CD4-positive, alpha-beta T cell treated with Interleukin-4 for 4 hours (primary cell): ENCODE results near the gene GIMAP8.
A peak's percentile ranks its signal among the peaks of the same experiment; 100 is the strongest.

ENCODE experiments used
- DNase-seq: peaks from one replicate; pipeline ENCODE4 v3.0.0-alpha.2; 2020

GIMAP8 gene

DNA sequence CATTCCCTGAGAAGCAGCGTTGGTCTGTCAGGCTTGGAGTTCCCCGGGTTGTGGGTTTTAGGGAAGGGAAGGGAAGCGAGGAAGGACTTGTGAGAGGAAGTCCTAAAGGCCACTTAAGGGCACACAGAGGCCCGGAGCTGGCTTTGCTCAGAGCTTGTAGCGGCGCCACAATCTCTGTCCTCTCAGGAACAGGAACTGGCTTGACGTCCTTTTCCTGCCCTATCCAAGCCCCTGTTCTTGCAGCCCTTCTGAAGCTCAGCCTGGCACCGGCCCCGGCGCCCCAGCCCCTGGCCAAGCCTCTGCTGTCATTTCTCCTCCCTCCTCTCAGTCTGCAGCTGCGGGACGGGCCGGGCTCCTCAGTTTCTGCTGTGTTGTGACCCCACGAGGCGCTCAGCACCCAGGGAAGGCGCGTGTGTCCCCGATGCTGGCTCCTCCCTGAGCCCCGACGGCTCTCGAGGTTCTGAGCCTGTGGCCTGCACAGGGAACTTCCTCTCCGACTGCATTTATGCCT lies at the start of gene GIMAP8:
Gene GIMAP8, plus strand, starts transcription at position 140 of the 511 bp plus-strand sequence. CDS start 16,069 bp downstream, outside the sequence.
- peak; percentile 80 for DNase-seq

DNA sequence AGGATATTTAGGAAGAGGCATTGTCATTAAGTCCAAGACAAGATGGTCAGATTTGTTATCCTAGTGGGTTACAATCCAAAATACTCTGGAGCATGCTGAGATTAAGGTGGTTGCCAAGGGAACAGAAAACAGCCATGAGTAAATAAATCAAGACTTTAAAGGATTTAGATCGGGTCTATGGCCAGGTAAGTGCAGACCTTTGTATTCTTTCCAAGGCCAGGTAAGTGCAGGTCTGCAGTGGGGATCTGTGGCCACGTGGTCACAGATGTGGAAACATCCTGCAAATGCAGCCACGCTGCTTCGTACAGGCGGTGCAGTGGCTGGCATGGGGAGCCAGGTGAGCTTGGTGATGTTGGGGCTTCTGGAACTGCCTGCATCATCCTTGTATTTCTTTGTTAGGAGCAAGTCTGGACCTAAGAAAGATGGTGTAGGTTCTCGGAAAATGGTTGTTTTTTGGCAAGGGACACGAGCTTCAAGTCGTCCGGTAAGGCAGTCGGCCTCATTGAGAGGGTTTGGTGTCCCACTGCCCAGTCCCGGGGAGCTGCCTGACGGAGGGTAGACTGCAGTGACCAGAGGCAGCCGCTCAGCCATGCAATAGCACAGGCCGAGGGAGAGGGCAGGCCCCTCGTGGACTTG lies 49.5 kb upstream of the GIMAP8 start:
- DNase-seq, result no peak

DNA sequence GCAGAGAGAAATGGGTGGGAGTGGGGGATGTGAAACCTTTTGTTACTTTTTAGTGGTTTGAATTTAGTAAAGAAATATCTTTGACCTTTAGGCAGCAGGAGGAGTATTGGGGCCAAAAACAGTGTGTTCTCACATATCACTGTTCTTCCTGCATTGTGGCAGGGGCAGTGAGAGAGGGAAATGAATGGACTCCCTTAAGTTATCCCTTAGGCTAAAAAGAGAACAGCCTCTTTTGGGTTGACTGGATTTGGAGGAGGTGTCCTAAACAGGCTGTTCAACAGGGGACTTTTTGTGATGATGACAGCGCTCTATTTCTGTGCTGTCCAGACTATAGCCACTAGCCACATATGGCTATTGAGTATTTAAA lies 49.0 kb upstream of the GIMAP8 start:
- DNase-seq, result no peak

DNA sequence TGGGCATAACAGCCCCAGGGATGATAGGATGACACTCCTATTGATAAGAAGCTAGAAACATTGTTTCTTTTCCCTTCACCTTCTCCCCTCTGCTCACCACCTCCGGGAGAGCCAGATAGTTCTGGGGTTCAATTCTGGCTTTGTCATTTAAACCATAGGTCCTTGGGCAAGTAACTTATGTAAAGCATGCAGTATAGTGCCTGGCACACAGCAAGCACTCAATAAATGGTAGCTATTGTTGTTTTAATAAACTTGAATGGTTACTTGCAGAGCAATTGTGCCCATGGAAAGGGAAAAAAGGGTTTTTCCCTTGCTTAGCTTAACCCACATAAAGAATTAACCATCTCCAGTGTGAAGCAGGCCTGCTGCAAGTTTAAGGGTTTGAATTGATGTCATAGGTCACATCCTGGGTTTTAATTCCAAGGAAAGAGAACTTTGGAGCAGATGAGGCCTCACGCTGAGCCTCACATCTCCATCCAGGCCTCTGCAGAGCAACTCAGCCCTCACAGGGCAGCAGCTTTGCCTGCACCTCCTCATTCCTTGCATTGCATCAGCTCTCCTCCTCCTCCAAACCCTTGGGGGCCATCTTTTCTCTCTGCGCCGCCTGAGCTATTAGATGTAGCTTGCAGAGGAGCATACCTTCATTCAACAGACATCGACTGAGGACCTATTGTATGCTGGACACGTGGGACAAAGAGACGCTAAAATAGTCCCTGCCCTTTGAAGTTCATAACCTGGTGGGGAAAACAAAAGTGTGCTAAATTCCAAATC lies 48.4 kb upstream of the GIMAP8 start:
- no peak for DNase-seq

DNA sequence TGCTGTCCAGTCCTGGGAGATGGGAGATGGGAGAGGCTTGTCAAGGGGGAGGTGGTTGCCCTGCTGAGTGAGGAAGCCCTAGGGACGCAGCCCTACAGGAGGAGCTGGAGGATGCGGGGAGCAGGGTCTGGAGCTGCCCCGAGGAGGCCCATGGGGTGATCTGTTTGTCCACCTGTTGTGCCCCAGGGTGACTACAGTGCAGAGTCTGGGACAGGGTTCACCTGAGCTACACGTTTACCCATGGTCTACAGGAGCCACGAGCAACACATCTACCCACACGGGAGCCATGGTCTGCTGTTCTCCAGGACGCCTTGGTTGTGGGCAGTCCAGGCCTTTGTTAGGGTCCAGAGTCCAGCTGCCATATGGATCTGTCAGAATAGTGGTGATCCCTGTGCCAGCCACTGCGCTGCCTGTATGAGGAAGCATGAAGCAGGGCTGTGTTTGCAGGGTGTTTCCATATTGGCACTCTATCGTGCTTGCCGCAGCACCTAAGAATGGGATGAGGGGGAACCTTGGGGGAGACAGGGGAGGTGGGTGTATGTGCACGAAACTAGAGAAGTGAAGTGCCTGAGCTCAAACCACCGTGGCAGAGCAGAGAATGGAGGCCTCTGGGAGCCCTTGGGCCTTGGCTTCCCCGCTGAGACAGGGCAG lies 47.6 kb upstream of the GIMAP8 start:
- DNase-seq, result no peak

DNA sequence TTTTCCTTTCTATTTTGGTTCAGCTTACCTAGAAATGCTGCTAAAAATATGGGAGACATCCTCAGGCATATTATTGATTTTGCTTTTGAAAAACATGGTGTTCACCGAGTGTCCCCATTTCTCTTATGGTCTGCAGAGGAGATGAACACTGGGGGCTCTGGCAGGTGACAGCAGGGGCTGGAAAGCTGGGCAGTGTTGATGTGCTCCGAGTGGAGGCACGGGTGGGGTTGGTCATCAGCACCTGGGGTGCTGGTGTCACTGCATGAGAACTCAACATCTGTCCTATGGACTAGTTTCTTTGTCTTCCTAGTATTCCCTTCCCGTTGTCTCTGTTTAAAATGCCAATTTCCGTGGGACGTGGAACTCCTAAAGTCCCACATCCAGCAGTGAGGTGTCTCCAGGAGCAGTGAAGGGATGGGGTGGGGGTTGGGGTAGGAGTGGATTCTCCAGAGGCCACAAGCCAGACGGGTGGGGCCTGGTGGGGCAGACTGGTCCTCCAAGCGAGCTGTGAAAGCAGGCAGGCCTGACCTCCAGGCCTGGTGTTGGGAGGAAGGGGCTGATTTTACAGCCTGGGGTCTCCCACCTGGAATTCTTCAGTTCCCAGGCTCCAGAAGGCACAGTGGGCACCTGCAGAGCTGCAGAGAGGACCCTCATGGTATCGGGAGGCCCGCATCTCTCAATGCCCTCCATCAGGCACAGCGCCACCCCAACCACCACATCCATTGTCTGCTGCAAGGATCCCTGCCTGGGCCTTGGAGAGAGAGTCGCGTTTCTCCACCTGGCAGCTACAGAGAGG lies 46.9 kb upstream of the GIMAP8 start:
- DNase-seq, result no peak

DNA sequence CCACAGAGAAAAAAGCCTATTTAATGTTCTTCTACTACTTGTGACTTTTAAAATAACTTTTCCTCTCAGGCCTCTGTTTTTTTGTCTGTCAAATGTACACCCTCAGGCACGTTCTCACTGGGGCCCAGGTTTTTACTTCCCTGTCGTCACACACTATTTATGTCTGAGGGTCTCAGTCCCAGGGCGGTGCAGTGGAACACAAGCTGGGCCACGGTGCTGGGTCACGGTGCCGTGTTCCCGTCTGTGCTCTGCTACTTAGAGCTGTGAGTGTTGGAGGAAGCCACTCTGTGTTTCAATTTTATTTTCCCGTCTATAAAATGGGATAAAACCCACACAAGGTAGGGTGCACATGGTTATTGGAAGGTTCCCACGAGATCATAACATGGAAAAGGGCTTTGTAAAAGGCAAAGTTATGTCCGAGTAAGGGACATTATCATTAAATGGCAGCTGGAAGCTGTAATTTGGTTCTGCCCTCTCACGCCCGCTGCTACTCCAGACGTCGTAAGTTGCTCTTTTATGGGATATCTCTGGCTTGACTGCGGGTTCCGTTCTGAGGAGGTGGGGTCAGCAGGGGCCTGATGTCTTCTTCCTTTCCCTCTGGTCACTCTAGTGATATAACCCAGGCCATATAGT lies 46.1 kb upstream of the GIMAP8 start:
- no peak for DNase-seq

DNA sequence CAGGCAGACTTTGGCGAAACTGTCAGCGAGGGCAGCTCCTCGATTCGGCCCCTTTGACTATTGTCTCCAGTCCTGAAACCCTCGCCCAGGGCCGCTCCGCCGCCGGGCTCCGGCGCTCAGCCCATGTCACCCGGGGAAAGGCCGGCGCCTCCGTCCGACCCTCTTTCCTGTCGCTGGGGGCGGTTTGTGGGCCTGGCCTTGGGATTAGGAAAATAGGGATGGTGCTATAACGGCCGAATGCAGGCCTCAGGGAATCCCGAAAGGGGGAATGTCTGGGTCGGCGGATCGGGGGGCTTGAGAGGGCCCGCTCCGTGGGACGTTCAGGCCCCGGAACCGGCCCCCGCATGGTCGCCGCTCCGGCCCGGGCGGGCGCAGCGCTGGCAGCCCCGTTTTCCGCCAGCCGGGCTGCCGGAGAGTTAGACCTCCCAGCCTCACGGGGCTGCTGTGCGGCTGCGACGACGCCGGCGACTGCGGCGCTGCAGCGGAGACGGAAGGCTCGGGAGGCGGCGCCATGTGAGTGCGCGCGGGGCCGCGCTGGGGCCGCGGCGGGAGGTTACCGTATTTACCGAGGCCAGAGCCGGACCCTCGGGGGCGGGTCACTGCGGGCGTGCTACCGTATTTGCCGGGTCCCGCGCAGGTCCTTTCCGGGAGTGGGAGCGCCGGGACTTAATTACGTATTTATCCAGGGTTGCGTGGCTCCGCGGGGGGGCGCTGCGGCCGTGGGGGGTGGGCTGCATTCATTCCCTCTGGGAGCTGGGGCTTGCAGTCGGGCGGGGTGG lies 45.4 kb upstream of the GIMAP8 start:
- DNase-seq, result peak; percentile 84

DNA sequence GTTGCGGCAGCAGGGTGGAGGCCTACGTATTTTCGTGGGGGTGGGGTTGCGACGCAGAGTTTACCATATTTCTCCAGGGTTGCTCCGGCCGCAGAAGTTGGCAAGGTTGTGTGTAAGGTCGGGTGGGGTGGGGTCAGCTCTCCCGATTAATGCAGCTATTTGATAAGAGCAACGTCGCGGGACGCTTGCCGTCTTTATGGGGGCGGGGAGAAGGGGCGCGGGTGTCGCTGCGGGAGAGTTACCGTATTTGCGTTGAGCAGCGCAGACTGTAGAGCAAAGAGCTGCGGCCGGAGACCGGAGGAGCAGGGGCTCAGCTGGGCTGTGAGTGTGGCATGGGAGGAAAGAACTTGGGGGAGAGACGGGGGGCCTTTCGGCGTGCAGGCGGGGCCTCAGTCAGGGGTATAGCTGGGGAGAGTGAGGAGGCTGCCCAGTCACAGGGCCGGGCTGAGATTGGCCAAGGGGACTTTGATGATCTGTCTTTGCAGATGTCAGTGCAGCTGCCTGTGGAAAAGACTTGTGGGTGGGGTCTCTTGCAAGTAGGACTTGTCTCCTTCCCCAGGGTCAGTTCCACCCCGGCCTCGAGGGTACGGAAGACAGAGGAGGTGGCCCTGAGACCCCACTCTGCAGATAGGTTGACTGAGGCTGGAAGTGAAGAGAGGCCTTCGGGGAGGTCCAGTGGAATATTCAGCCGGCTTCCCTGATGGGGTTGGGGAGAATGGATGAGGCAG lies 44.7 kb upstream of the GIMAP8 start:
- DNase-seq, result no peak

DNA sequence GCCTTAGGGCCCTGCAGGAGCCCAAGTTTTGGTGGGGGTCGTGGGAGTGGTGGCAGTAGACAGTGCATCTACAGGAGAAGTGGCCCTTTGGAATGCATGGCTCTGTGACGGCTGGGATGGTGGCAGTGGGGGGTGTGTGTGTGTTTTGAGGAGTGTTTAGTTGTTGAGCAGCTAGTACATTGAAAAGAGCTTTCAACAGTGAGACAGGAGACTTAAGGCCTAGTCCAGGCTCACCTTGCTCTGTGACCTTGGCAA lies 44.2 kb upstream of the GIMAP8 start:
- no peak for DNase-seq

DNA sequence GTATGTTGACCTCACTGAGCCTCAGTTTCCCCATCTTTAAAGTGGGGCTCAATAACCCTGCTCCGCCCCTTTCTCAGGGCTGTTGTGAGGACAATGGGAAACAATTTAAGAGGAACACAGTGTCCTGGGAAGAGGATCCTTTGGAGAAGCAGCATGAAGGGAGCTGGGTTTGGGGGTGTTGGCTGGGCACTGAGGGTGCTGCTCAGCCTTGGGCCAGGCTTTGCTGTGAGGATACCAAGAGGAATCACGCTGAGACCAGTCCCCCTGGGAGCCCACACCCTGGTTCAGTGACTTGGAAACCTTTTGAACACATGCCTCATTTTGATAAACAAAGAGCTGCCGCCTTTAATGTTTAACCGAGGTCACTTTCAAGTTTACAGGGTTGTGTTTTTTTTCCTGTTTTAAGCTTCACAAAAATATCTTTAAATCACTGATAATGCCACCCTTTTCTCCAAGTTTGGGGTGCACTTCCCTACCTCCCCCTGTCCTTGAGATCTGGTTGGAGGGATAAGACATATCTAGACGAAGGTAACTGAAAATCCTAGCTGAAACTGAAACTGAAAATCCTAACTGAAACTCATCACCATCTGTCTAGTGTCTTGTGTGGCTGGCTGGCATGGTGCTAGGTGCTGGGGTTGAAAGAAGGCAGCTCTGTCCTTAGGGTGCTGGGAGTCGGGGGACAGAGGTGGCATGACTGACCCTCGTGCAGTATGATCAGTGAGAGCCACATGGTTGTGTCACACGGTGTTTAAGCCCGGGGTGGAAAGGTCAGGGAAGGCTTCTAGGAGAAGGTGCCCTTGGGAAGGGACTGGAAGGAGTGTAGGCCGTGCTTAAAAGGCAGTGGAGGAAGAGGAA lies 43.6 kb upstream of the GIMAP8 start:
- peak; percentile 48 for DNase-seq

DNA sequence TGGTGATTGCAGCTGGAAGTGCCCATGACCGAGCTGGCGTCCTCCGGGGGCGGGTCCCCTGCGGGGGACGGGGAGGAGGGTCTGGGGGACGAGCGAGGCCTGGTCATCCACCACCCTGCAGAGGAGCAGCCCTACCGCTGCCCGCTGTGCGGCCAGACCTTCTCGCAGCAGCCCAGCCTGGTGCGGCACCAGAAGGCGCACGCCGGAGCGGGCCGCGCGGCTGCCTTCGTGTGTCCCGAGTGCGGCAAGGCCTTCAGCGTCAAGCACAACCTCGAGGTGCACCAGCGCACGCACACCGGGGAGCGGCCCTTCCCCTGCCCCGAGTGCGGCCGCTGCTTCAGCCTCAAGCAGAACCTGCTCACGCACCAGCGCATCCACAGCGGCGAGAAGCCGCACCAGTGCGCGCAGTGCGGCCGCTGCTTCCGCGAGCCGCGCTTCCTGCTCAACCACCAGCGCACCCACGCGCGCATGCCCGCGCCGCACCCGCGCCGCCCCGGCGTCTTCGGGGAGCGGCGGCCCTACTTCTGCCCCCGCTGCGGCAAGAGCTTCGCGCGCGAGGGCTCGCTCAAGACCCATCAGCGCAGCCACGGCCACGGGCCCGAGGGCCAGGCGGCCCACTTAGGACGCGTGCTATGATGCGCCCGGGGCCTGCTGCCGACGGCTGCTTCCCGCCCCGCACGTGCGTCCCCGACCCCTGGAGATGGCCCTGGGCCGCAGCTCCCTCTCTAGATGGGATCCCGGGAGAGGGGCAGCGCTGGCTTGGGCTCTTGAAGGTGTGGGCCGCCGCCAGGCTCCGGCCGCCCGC lies 42.6 kb upstream of the GIMAP8 start:
- DNase-seq, result no peak

DNA sequence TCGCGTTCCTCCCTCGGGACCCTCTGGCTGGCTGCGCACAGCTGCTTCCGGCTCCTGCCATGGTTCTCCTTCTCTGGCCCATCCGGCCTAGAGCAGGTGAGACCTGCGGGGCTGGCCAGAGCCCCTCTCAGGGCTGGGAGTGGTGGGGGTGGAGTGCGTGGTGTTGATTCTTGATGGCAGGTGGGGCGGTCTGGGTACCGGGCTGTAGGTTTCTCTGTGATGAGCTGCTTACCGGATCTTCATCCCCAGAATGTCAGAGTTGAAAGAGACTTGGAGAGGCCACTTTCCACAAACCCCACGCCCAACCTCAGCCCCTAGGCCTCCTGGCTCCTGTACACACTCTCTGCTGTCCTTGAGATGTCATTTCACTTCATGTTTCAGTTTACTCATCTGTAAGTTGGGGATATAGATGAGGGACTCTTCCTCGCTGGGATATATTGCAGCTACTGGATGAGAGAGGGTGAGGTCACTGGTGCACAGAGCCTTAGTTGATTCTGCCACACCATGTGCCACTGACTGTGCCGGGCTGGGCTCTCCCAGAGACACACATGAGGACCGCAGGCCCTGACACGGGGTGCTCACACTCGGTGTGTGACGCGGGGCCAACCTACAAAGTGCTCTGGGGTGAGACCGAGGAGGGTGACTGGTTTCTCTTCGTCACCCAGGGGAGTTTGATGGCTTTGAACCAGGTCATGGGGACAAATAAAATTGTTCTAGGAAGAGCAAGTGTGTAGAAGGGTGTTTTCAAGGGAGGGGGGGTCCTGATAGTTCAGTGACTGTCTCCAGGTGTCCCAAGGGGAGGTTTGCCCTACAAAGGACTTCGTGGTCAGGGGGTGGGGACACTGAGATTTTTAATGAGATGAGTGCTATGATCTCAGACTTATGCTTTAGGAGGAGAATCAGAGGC lies 41.8 kb upstream of the GIMAP8 start:
- DNase-seq, result no peak

DNA sequence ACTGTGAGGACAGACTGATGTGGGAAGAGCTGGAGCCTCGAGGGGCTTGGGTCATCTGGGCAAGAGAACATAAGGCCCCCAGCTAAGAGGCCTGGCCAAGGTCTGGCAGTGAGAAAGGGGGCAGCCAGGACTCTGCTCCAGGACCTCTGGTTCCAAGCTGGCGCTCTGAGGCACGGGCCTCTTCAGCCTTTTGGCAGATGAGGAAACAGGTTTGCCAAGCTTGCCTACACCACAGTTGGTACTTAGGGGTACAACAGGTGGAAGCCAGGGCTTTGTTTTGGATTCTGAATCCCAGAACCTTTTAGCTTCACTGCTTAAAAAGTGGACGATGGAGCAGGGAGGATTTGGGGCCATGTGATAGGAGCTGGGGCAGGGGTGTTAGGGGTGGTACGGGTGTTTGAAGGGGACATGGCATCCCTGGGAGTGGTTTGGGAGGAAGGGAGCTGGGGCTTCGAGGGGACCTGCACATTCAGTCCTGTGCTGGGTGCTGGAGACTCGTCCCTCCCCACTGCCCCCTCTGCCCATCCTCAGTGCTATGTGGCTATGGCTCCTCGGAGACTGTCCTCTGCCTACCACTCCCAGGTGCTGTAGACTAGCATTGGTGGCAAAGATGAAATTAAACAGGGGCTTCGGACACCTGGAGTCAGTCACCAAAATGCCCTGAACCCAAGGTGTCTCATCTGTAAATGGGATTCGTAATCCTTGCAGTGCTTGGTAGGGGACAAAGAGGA lies 41.0 kb upstream of the GIMAP8 start:
- DNase-seq, result no peak

DNA sequence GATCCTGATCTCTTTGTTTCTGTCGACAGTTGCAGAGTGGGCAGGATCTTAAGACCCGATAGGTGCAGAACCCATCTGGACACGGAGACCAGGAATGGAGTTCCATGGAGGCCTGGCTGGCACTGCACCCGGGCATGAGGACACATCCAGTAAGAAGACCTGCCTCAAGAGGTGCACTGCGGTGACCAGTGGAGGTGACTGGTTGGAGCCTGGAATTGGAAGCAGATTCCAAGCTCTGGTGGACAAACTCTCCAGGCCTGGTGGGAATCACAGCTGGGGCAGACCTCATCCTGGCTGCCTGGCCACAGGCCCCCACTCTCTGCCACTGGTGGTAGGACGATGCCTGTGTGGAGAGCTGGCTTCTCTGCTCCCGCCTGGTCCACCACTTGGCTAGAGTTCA lies 40.3 kb upstream of the GIMAP8 start:
- no peak for DNase-seq

DNA sequence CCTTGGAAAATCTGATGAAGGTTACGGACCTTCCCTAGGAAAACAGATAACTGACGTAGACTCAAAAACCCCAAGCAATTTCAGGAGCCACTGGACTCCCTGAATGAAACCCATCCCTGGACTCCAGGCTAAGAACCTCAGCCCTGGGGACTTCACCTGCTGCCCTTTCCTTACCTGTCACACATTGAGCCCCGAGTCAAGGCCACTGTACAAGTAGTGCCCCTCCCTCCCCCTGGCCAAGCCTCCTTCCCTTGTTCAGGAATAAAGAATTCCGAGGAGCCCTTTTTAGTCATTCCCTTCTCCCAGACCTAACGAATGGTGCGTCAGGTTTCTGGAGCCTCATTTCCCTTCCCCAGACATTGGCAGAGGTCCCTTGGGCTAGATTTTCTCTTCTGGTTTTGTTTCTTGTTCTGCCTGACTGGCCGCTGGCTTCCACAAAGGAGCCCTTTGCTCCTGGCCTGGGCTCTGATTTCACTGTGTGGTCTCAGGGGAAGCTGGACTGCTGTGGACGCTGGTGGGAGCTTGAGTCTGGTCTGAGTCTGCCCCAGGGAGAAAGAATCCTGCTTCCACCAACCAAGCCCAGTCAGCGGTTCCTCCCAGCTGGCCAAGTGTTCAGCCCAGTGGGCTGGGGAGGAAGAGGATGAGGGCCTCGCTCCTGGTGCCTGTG lies 39.6 kb upstream of the GIMAP8 start:
- DNase-seq, result no peak

DNA sequence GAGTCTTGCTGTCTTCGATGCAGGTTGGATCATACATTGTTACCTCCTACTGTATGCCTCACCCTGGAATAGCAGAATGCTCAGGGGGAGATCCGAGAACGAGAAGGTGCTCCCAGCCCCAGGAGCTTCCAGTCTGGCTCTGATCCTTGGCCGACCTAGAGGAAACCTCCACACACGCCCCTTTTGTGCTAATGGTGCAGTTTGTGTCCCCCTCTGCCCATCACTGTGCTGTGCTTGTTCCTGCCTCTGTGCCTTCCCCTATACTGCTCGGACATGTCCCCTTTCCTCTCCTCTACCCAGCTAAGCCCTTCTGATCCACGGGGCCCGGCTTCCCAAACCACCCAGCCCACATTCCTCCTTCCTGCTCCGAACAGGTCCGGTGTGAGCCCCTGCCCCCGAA lies 38.8 kb upstream of the GIMAP8 start:
- DNase-seq, result no peak
